ENCODE data around the gene CSNK1D.

- TF ChIP-seq EZH2 (IDR thresholded peaks at IDR 0.05; ENCODE audit: borderline replicate concordance, low read depth, low read length, severe bottlenecking), result no peak
- TF ChIP-seq CTCF (IDR thresholded peaks at IDR 0.05; ENCODE audit: borderline replicate concordance, extremely low read depth, low read length, poor library complexity, severe bottlenecking), result no peak
Measured at GRCh38 chr17:82294064-82294773, 20.7 kb upstream of the CSNK1D start.
